ENCODE results near the gene SARM1.

DNA sequence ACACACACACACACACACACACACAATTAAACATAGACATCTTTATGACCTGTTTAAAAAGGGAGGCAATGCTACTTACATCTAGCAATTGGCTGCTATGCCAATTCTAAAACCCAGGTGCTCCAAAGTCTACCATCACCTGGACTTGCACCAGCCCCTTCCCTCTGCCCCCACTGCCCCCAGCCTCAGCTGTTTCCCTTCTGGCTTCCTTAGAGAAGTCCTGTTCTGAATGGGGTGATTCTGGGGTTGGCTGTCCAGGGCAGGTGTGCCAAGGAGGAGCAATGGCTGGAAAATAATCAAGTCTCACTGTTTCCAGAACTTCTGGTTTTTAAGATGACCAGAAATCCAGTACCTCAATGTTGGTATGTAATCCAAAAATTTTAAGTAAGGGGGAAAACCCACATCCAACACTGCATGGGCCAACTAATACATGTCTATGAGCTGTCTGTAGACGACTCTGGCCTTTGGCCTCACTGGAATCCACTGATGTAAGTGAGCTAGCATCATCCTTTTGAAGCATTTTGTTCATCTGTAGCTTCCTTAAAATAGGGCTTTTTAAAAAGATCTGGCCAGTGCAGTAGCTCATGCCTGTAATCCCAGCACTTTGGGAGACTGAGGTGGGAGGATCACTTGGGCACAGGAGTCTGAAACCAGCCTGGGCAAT is 38.3 kb upstream of the SARM1 start:
- TF ChIP-seq, protein P1, sequence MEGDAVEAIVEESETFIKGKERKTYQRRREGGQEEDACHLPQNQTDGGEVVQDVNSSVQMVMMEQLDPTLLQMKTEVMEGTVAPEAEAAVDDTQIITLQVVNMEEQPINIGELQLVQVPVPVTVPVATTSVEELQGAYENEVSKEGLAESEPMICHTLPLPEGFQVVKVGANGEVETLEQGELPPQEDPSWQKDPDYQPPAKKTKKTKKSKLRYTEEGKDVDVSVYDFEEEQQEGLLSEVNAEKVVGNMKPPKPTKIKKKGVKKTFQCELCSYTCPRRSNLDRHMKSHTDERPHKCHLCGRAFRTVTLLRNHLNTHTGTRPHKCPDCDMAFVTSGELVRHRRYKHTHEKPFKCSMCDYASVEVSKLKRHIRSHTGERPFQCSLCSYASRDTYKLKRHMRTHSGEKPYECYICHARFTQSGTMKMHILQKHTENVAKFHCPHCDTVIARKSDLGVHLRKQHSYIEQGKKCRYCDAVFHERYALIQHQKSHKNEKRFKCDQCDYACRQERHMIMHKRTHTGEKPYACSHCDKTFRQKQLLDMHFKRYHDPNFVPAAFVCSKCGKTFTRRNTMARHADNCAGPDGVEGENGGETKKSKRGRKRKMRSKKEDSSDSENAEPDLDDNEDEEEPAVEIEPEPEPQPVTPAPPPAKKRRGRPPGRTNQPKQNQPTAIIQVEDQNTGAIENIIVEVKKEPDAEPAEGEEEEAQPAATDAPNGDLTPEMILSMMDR (IDR thresholded peaks at IDR 0.05), result no peak
- TF ChIP-seq POLR2A (IDR thresholded peaks at IDR 0.05), result no peak
